ENCODE results near the gene BCAM.

DNA sequence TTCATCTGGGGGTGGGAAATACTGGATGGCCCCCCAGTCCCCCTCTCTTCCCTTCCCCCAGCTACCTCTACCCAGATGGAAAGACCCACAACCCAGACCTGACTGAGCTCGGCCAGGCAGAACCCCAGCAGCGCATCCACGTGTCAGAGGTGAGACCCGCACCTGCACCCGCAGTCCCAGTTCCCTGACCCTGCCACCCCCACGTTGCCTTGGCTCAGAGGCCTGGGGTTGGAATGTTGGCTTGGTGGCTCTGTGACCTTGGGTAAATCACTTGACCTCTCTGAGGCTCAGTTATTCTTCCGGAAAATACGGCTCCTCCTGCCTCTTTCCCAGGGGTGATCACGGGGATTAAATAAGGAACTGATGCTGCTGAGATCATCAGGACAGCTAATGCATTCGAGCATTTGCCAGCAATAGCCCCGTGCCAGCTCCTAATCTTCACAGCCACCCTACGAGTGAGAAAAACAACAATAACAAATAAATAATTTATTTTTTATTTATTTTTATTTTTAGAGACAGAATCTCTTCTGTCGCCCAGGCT is 18.9 kb upstream of the BCAM start:
- TF ChIP-seq ASH2L (IDR thresholded peaks at IDR 0.05; ENCODE audit: borderline replicate concordance, low read depth) (no peak), SUZ12 (IDR thresholded peaks at IDR 0.05; ENCODE audit: unreplicated experiment) (no peak), SMC3 (IDR thresholded peaks at IDR 0.05; ENCODE audit: borderline replicate concordance, low read length) (no peak), RAD21 (IDR thresholded peaks at IDR 0.05; ENCODE audit: insufficient read depth, low read depth, low read length) (no peak), BRCA1 (IDR thresholded peaks at IDR 0.05; ENCODE audit: low read depth, low read length) (no peak), CHD2 (IDR thresholded peaks at IDR 0.05; ENCODE audit: borderline replicate concordance, low read depth, low read length) (no peak), EZH2 (IDR thresholded peaks at IDR 0.05; ENCODE audit: borderline replicate concordance, control insufficient read depth, low read depth, low read length) (no peak), POLR2A (IDR thresholded peaks at IDR 0.05; ENCODE audit: low read depth, low read length) (no peak), BHLHE40 (IDR thresholded peaks at IDR 0.05; ENCODE audit: borderline replicate concordance in 1 of 2, low read depth in 2 of 2, low read length in 1 of 2) (no peak), SP1 (IDR thresholded peaks at IDR 0.05; ENCODE audit: low read depth, low read length) (no peak)
- TF ChIP-seq, protein P1, sequence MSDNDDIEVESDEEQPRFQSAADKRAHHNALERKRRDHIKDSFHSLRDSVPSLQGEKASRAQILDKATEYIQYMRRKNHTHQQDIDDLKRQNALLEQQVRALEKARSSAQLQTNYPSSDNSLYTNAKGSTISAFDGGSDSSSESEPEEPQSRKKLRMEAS (IDR thresholded peaks at IDR 0.05; ENCODE audit: low read depth, low read length) = no peak
- TF ChIP-seq, protein P2, sequence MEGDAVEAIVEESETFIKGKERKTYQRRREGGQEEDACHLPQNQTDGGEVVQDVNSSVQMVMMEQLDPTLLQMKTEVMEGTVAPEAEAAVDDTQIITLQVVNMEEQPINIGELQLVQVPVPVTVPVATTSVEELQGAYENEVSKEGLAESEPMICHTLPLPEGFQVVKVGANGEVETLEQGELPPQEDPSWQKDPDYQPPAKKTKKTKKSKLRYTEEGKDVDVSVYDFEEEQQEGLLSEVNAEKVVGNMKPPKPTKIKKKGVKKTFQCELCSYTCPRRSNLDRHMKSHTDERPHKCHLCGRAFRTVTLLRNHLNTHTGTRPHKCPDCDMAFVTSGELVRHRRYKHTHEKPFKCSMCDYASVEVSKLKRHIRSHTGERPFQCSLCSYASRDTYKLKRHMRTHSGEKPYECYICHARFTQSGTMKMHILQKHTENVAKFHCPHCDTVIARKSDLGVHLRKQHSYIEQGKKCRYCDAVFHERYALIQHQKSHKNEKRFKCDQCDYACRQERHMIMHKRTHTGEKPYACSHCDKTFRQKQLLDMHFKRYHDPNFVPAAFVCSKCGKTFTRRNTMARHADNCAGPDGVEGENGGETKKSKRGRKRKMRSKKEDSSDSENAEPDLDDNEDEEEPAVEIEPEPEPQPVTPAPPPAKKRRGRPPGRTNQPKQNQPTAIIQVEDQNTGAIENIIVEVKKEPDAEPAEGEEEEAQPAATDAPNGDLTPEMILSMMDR (IDR thresholded peaks at IDR 0.05 in 2 of 3, conservative IDR thresholded peaks at IDR 0.05 in 1 of 3; ENCODE audit: control insufficient read depth in 2 of 3, extremely low read depth in 1 of 3, insufficient read depth in 1 of 3, low read depth in 3 of 3, low read length in 3 of 3) = no peak
- TF ChIP-seq, protein P3, sequence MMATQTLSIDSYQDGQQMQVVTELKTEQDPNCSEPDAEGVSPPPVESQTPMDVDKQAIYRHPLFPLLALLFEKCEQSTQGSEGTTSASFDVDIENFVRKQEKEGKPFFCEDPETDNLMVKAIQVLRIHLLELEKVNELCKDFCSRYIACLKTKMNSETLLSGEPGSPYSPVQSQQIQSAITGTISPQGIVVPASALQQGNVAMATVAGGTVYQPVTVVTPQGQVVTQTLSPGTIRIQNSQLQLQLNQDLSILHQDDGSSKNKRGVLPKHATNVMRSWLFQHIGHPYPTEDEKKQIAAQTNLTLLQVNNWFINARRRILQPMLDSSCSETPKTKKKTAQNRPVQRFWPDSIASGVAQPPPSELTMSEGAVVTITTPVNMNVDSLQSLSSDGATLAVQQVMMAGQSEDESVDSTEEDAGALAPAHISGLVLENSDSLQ (IDR thresholded peaks at IDR 0.05) = no peak
- TF ChIP-seq, protein P4, sequence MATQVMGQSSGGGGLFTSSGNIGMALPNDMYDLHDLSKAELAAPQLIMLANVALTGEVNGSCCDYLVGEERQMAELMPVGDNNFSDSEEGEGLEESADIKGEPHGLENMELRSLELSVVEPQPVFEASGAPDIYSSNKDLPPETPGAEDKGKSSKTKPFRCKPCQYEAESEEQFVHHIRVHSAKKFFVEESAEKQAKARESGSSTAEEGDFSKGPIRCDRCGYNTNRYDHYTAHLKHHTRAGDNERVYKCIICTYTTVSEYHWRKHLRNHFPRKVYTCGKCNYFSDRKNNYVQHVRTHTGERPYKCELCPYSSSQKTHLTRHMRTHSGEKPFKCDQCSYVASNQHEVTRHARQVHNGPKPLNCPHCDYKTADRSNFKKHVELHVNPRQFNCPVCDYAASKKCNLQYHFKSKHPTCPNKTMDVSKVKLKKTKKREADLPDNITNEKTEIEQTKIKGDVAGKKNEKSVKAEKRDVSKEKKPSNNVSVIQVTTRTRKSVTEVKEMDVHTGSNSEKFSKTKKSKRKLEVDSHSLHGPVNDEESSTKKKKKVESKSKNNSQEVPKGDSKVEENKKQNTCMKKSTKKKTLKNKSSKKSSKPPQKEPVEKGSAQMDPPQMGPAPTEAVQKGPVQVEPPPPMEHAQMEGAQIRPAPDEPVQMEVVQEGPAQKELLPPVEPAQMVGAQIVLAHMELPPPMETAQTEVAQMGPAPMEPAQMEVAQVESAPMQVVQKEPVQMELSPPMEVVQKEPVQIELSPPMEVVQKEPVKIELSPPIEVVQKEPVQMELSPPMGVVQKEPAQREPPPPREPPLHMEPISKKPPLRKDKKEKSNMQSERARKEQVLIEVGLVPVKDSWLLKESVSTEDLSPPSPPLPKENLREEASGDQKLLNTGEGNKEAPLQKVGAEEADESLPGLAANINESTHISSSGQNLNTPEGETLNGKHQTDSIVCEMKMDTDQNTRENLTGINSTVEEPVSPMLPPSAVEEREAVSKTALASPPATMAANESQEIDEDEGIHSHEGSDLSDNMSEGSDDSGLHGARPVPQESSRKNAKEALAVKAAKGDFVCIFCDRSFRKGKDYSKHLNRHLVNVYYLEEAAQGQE (IDR thresholded peaks at IDR 0.05; ENCODE audit: low read depth, low read length) = no peak
